Tibial nerve (tissue), 4 donors: Measurements from ENCODE around the gene CABLES1. TPM values are rescaled to one million over a fixed set of nuclear protein-coding genes. Genes with fewer than 3 reads are reported as not detected.

Source experiments
- DNase-seq, 2 donors: peaks; one replicate each; pipeline ENCODE4 v3.0.0-alpha.2; 2019; ENCODE audit warnings: low spot score in 2 of 2
- H3K27ac ChIP-seq, 4 donors: fragments of 200-600 bp; sonication (generic) in 3 of 4; one replicate each; pipeline ENCODE4 v1.5.1; 2017 to 2019; ENCODE audit warnings: mild to moderate bottlenecking in 1 of 4
- H3K27me3 ChIP-seq, 2 donors: fragments of 200-600 bp; sonication (generic) in 1 of 2; one replicate each; pipeline versions ENCODE4 v1.5.1 to v1.6.0; 2017 to 2019
- H3K36me3 ChIP-seq, 3 donors: fragments of 200-600 bp; sonication (generic); one replicate each; pipeline ENCODE4 v1.5.1; 2018 to 2019
- H3K4me1 ChIP-seq, 4 donors: fragments of 200-600 bp; sonication (generic) in 3 of 4; one replicate each; pipeline ENCODE4 v1.5.1; 2017 to 2019
- H3K4me3 ChIP-seq, 4 donors: fragments of 200-600 bp; sonication (generic) in 3 of 4; one replicate each; pipeline ENCODE4 v1.5.1; 2017 to 2019; ENCODE audit warnings: mild to moderate bottlenecking in 1 of 4, moderate library complexity in 1 of 4
- H3K9me3 ChIP-seq, 4 donors: fragments of 200-600 bp; sonication (generic) in 3 of 4; one replicate each; pipeline ENCODE4 v1.5.1; 2017 to 2019
- CTCF ChIP-seq, 5 experiments: fragments of 200-600 bp in 3 of 5; fragments of 450-650 bp in 2 of 5; sonication (generic) in 3 of 5; IDR thresholded peaks; one replicate each; pipeline ENCODE4 v1.5.1; 2016 to 2019; ENCODE audit warnings: antibody characterized with exemption in 5 of 5, mild to moderate bottlenecking in 3 of 5, moderate library complexity in 2 of 5
- EP300 ChIP-seq, 2 donors: sonication (generic); formaldehyde crosslinking; IDR thresholded peaks; one replicate each; pipeline ENCODE4 v1.6.1; 2017; ENCODE audit warnings: antibody characterized with exemption in 2 of 2, mild to moderate bottlenecking in 1 of 2
- POLR2A ChIP-seq, 2 donors: fragments of 450-650 bp; IDR thresholded peaks; one replicate each; pipeline ENCODE4 v1.6.1; 2017; ENCODE audit warnings: antibody characterized with exemption in 2 of 2, mild to moderate bottlenecking in 2 of 2, moderate library complexity in 2 of 2
- WGBS, 2 donors: methylation state at CpG; one replicate each; pipeline ENCODE4 v1.1.5; 2018; 5-methylcytosine and 5-hydroxymethylcytosine counted together
- total RNA-seq, 4 donors: library from RNA; depleted of rRNA; stranded (reverse); fragments of >200 nt; gene quantifications; one replicate each; pipeline ENCODE4 v1.1.0, GENCODE V29; 2016

CABLES1 gene
- total RNA-seq, 4 donors from 2014 or later = 17.3 to 32.1 (median 21.2) TPM

- 79% methylated on average over 2 of the region's 2 CpGs; no CpG with 5 or more reads in 1 of the 2 donors for WGBS, 2 donors
- Histone ChIP-seq H3K4me3 (no peak overlapping the region), H3K4me1 (peaks cover 0 to 3% (median 0%) of the 10 kb centered on the region in 4 donors), H3K36me3 (peaks cover 0 to 88% (median 0%) of the 10 kb centered on the region in 3 donors), H3K27ac (no peak overlapping the region), H3K9me3 (peaks cover 0 to 5% (median 0%) of the 10 kb centered on the region in 4 donors), H3K27me3 (no peaks in the 10 kb centered on the region)
- TF ChIP-seq CTCF (IDR thresholded peaks at IDR 0.05) (no peak), EP300 (IDR thresholded peaks at IDR 0.05) (no peak), POLR2A (IDR thresholded peaks at IDR 0.05) (no peak)
- DNase-seq = no peak
Observed at GRCh38 chr18:23248826-23249225, 113.5 kb downstream of the CABLES1 start.

GRCh38 chr18:23249348-23249747, 114.1 kb downstream of the CABLES1 start:
- TF ChIP-seq POLR2A (IDR thresholded peaks at IDR 0.05) = no peak
- TF ChIP-seq CTCF (IDR thresholded peaks at IDR 0.05) = no peak
- no peak for TF ChIP-seq EP300 (IDR thresholded peaks at IDR 0.05)
- Histone ChIP-seq H3K4me1 (peaks cover 0 to 3% (median 0%) of the 10 kb centered on the region in 4 donors), H3K4me3 (no peak overlapping the region), H3K27ac (no peak overlapping the region), H3K36me3 (peaks cover 0 to 89% (median 0%) of the 10 kb centered on the region in 3 donors), H3K9me3 (peaks cover 0 to 5% (median 0%) of the 10 kb centered on the region in 4 donors), H3K27me3 (no peaks in the 10 kb centered on the region)
- DNase-seq = no peak
- 87% methylated on average over 7 of the region's 7 CpGs for WGBS, 2 donors

GRCh38 chr18:23250893-23251656, 115.8 kb downstream of the CABLES1 start:
- H3K4me3 ChIP-seq = no peak overlapping the region
- peaks cover 0 to 5% (median 0%) of the 10 kb centered on the region in 4 donors for H3K9me3 ChIP-seq
- H3K27ac ChIP-seq = peak overlapping the region in 2 of 4 donors; percentile 20 to 48
- 80 to 84% methylated on average over 13 of the region's 13 CpGs for WGBS, 2 donors
- peaks cover 0 to 89% (median 0%) of the 10 kb centered on the region in 3 donors for H3K36me3 ChIP-seq
- no peaks in the 10 kb centered on the region for H3K27me3 ChIP-seq
- peaks cover 0 to 3% (median 0%) of the 10 kb centered on the region in 4 donors for H3K4me1 ChIP-seq
- peak in 1 of 2 donors; percentile 44 for DNase-seq
- TF ChIP-seq POLR2A (IDR thresholded peaks at IDR 0.05) = no peak
- TF ChIP-seq EP300 (IDR thresholded peaks at IDR 0.05) = peak in 1 of 2 donors; percentile 59

- Histone ChIP-seq H3K27me3 (no peaks in the 10 kb centered on the region), H3K9me3 (peaks cover 0 to 5% (median 0%) of the 10 kb centered on the region in 4 donors), H3K36me3 (peaks cover 0 to 91% (median 0%) of the 10 kb centered on the region in 3 donors), H3K4me1 (peaks cover 0 to 19% (median 0%) of the 10 kb centered on the region in 4 donors), H3K4me3 (no peak overlapping the region), H3K27ac (no peak overlapping the region)
- TF ChIP-seq EP300 (IDR thresholded peaks at IDR 0.05) = no peak
- no peak for TF ChIP-seq CTCF (IDR thresholded peaks at IDR 0.05)
- TF ChIP-seq POLR2A (IDR thresholded peaks at IDR 0.05) = no peak
- WGBS, 2 donors = 91 to 96% methylated on average over 12 of the region's 12 CpGs
- DNase-seq = no peak
Observed at GRCh38 chr18:23253630-23254029, 118.3 kb downstream of the CABLES1 start.

- TF ChIP-seq EP300 (IDR thresholded peaks at IDR 0.05) (no peak), POLR2A (IDR thresholded peaks at IDR 0.05) (no peak)
- Histone ChIP-seq H3K9me3 (no peaks in the 10 kb centered on the region), H3K4me3 (no peak overlapping the region), H3K36me3 (peaks cover 0 to 63% (median 0%) of the 10 kb centered on the region in 3 donors), H3K27me3 (no peaks in the 10 kb centered on the region), H3K27ac (peak overlapping the region in 2 of 4 donors; percentile 57 to 89), H3K4me1 (peaks cover 0 to 43% (median 19%) of the 10 kb centered on the region in 4 donors)
- WGBS, 2 donors = 73 to 80% methylated on average over 9 of the region's 9 CpGs
- no peak for DNase-seq
Observed at GRCh38 chr18:23257137-23257536, 121.9 kb downstream of the CABLES1 start.
